ENCODE data around the gene XXYLT1. TPM values are rescaled to one million over a fixed set of nuclear protein-coding genes. Genes with fewer than 3 reads are reported as not detected.

The XXYLT1 gene
- total and polyA plus RNA-seq, 9 of the 15 experiments (the other 6 are each of a cell fraction or from before 2014, with no cell fraction given) = 1.9 to 18.9 (median 15.0) TPM

DNA sequence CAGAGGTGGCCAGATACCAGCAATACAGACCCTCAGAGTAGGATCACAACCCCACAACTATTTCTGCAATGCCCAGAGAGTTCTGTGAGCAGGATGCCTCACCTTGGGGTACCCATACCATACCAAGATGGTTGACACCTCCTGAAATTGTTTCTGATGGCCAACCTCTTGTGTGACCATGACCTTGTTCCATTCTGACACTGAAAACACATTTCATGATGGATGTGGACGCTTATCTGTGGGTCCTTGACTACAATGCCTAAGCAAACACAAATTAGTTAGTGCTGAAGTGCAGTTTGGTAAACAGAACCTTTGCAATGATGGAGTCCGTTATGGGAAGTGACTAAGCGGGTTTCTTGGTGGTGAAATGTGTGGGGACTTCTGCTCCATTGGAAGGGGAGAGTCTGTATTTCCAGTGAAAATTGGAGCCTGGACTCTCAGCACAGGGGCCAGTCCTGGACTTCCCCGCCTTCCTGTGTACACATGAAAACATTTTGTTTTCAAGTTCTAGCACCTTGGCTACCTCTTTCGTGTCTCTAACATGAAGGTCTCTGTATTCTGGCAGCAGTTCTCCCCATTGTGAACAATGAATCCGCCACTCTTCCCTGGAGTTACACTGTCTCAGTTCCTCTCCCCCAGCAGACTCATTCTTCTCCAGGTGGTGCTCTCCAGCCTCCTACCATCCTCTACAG is 106.2 kb downstream of the XXYLT1 start (continued):
- no peak for TF ChIP-seq FOXM1 (IDR thresholded peaks at IDR 0.05; ENCODE audit: low read depth)
- no peak for TF ChIP-seq FOXM1 (CRISPR knock-in tag; IDR thresholded peaks at IDR 0.05; ENCODE audit: low read depth)
- TF ChIP-seq SMARCA5 (IDR thresholded peaks at IDR 0.05) = no peak
- TF ChIP-seq, protein P1, sequence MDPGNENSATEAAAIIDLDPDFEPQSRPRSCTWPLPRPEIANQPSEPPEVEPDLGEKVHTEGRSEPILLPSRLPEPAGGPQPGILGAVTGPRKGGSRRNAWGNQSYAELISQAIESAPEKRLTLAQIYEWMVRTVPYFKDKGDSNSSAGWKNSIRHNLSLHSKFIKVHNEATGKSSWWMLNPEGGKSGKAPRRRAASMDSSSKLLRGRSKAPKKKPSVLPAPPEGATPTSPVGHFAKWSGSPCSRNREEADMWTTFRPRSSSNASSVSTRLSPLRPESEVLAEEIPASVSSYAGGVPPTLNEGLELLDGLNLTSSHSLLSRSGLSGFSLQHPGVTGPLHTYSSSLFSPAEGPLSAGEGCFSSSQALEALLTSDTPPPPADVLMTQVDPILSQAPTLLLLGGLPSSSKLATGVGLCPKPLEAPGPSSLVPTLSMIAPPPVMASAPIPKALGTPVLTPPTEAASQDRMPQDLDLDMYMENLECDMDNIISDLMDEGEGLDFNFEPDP (CRISPR knock-in tag; IDR thresholded peaks at IDR 0.05) = no peak
- peak; percentile 70; the same call in 1 of the 2 replicates for TF ChIP-seq SMAD4 (CRISPR knock-in tag; conservative IDR thresholded peaks at IDR 0.05)
- no peak for TF ChIP-seq PRPF4 (IDR thresholded peaks at IDR 0.05; ENCODE audit: insufficient read depth, low read depth, low read length, poor library complexity, severe bottlenecking)
- TF ChIP-seq, protein P2, sequence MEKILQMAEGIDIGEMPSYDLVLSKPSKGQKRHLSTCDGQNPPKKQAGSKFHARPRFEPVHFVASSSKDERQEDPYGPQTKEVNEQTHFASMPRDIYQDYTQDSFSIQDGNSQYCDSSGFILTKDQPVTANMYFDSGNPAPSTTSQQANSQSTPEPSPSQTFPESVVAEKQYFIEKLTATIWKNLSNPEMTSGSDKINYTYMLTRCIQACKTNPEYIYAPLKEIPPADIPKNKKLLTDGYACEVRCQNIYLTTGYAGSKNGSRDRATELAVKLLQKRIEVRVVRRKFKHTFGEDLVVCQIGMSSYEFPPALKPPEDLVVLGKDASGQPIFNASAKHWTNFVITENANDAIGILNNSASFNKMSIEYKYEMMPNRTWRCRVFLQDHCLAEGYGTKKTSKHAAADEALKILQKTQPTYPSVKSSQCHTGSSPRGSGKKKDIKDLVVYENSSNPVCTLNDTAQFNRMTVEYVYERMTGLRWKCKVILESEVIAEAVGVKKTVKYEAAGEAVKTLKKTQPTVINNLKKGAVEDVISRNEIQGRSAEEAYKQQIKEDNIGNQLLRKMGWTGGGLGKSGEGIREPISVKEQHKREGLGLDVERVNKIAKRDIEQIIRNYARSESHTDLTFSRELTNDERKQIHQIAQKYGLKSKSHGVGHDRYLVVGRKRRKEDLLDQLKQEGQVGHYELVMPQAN (IDR thresholded peaks at IDR 0.05; ENCODE audit: borderline replicate concordance) = no peak
- TF ChIP-seq, protein P3, sequence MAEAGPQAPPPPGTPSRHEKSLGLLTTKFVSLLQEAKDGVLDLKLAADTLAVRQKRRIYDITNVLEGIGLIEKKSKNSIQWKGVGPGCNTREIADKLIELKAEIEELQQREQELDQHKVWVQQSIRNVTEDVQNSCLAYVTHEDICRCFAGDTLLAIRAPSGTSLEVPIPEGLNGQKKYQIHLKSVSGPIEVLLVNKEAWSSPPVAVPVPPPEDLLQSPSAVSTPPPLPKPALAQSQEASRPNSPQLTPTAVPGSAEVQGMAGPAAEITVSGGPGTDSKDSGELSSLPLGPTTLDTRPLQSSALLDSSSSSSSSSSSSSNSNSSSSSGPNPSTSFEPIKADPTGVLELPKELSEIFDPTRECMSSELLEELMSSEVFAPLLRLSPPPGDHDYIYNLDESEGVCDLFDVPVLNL (CRISPR knock-in tag; IDR thresholded peaks at IDR 0.05; ENCODE audit: low read depth) = no peak
- TF ChIP-seq, protein P4, sequence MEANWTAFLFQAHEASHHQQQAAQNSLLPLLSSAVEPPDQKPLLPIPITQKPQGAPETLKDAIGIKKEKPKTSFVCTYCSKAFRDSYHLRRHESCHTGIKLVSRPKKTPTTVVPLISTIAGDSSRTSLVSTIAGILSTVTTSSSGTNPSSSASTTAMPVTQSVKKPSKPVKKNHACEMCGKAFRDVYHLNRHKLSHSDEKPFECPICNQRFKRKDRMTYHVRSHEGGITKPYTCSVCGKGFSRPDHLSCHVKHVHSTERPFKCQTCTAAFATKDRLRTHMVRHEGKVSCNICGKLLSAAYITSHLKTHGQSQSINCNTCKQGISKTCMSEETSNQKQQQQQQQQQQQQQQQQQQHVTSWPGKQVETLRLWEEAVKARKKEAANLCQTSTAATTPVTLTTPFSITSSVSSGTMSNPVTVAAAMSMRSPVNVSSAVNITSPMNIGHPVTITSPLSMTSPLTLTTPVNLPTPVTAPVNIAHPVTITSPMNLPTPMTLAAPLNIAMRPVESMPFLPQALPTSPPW (CRISPR knock-in tag; IDR thresholded peaks at IDR 0.05) = peak; percentile 40; the same call in 1 of the 2 replicates
- TF ChIP-seq PHF21A (IDR thresholded peaks at IDR 0.05; ENCODE audit: borderline replicate concordance, low read depth) = no peak
- TF ChIP-seq, protein P5, sequence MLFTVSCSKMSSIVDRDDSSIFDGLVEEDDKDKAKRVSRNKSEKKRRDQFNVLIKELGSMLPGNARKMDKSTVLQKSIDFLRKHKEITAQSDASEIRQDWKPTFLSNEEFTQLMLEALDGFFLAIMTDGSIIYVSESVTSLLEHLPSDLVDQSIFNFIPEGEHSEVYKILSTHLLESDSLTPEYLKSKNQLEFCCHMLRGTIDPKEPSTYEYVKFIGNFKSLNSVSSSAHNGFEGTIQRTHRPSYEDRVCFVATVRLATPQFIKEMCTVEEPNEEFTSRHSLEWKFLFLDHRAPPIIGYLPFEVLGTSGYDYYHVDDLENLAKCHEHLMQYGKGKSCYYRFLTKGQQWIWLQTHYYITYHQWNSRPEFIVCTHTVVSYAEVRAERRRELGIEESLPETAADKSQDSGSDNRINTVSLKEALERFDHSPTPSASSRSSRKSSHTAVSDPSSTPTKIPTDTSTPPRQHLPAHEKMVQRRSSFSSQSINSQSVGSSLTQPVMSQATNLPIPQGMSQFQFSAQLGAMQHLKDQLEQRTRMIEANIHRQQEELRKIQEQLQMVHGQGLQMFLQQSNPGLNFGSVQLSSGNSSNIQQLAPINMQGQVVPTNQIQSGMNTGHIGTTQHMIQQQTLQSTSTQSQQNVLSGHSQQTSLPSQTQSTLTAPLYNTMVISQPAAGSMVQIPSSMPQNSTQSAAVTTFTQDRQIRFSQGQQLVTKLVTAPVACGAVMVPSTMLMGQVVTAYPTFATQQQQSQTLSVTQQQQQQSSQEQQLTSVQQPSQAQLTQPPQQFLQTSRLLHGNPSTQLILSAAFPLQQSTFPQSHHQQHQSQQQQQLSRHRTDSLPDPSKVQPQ (CRISPR knock-in tag; IDR thresholded peaks at IDR 0.05; ENCODE audit: borderline replicate concordance) = peak; percentile 32; the same call in 1 of the 2 replicates
- TF ChIP-seq, protein P6, sequence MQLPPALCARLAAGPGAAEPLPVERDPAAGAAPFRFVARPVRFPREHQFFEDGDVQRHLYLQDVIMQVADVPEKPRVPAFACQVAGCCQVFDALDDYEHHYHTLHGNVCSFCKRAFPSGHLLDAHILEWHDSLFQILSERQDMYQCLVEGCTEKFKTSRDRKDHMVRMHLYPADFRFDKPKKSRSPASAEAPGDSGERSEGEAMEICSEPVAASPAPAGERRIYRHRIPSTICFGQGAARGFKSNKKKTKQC (CRISPR knock-in tag; IDR thresholded peaks at IDR 0.05) = no peak
- TF ChIP-seq ZNF586 (CRISPR knock-in tag; conservative IDR thresholded peaks at IDR 0.05) = no peak
- no peak for TF ChIP-seq ZNF77 (CRISPR knock-in tag; IDR thresholded peaks at IDR 0.05)
- no peak for TF ChIP-seq CHCHD3 (CRISPR knock-in tag; IDR thresholded peaks at IDR 0.05)
- no peak for TF ChIP-seq RBFOX2 (IDR thresholded peaks at IDR 0.05; ENCODE audit: low read depth, low read length)
- TF ChIP-seq STAG1 (CRISPR knock-in tag; IDR thresholded peaks at IDR 0.05; ENCODE audit: borderline replicate concordance) = no peak
- TF ChIP-seq BHLHE40 (IDR thresholded peaks at IDR 0.05; ENCODE audit: low read length) = no peak
- no peak for TF ChIP-seq KDM2B (CRISPR knock-in tag; IDR thresholded peaks at IDR 0.05)

All from K562 (cell line).